Progenitor cell of endocrine pancreas (in vitro differentiated cells): ENCODE data around the gene NGF. TPM values are rescaled to one million over a fixed set of nuclear protein-coding genes. Genes with fewer than 3 reads are reported as not detected.

Experiments
- DNase-seq: peaks from one replicate; pipeline ENCODE4 v3.0.0; 2021; ENCODE audit warnings: low spot score; ENCODE audit not compliant: unreplicated experiment
- H3K27ac Mint-ChIP-seq: 2 replicates; pipeline ENCODE4 v1.8.0; 2021; ENCODE audit warnings: mild to moderate bottlenecking, moderate library complexity, mixed read lengths
- H3K27me3 Mint-ChIP-seq: 2 replicates; pipeline ENCODE4 v1.8.0; 2021; ENCODE audit warnings: mixed read lengths
- H3K36me3 Mint-ChIP-seq: 2 replicates; pipeline ENCODE4 v1.8.0; 2022; ENCODE audit warnings: mixed read lengths; ENCODE audit not compliant: insufficient read depth
- H3K4me1 Mint-ChIP-seq: 2 replicates; pipeline ENCODE4 v1.8.0; 2021; ENCODE audit warnings: low read depth, mixed read lengths
- H3K4me3 Mint-ChIP-seq: 2 replicates; pipeline ENCODE4 v1.8.0; 2021; ENCODE audit warnings: low read depth, mild to moderate bottlenecking, moderate library complexity, mixed read lengths
- H3K9me3 Mint-ChIP-seq: 2 replicates; pipeline ENCODE4 v1.8.0; 2021; ENCODE audit warnings: low read depth, mixed read lengths
- CTCF ChIP-seq: fragments of 200-600 bp; sonication (generic); IDR thresholded peaks from one replicate; pipeline ENCODE4 v1.5.0; 2021; ENCODE audit warnings: antibody characterized with exemption, mild to moderate bottlenecking; ENCODE audit not compliant: unreplicated experiment
- total RNA-seq: library from RNA; stranded (reverse); gene quantifications from 2 replicates; pipeline ENCODE4 v1.2.1, GENCODE V29; 2021

Gene NGF
- total RNA-seq, 1 donor from 2014 or later = 2.2 TPM

- Mint-ChIP-seq H3K36me3 (no peaks in the 10 kb centered on the region), H3K4me1 (no peaks in the 10 kb centered on the region), H3K27ac (no peak overlapping the region), H3K27me3 (no peaks in the 10 kb centered on the region), H3K9me3 (peaks cover 18% of the 10 kb centered on the region), H3K4me3 (no peak overlapping the region)
- no peak for TF ChIP-seq CTCF
- no peak for DNase-seq
These were observed 86.7 kb downstream of the NGF start for GRCh38 chr1:115251340-115251748.

GRCh38 chr1:115246526-115246925 lies 91.5 kb downstream of the NGF start:
- TF ChIP-seq CTCF = no peak
- Mint-ChIP-seq H3K4me1 (no peaks in the 10 kb centered on the region), H3K9me3 (peaks cover 25% of the 10 kb centered on the region), H3K27ac (no peak overlapping the region), H3K4me3 (no peak overlapping the region), H3K27me3 (no peaks in the 10 kb centered on the region), H3K36me3 (no peaks in the 10 kb centered on the region)
- no peak for DNase-seq

DNA sequence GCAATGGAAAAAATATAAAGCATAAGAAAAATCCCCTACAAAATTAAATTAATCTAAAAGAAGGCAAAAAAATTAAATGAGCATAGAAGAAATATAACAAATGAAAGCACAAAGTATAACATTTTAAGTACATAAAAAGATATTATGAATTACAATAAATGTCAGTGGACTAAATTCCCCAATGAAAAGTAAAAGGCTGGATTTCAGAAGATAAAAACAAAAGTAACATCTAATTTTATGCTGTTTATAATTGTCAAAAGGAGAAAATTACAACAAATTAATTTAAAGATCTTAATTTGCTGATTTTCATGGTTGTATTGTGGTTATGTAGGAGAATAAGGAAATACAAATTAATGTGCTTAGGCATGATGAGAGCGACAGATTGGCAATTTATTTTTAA lies 92.8 kb downstream of the NGF start:
- Mint-ChIP-seq H3K4me3 (no peak overlapping the region), H3K9me3 (peaks cover 25% of the 10 kb centered on the region), H3K36me3 (no peaks in the 10 kb centered on the region), H3K4me1 (no peaks in the 10 kb centered on the region), H3K27me3 (no peaks in the 10 kb centered on the region), H3K27ac (no peak overlapping the region)
- DNase-seq = no peak
- no peak for TF ChIP-seq CTCF

DNA sequence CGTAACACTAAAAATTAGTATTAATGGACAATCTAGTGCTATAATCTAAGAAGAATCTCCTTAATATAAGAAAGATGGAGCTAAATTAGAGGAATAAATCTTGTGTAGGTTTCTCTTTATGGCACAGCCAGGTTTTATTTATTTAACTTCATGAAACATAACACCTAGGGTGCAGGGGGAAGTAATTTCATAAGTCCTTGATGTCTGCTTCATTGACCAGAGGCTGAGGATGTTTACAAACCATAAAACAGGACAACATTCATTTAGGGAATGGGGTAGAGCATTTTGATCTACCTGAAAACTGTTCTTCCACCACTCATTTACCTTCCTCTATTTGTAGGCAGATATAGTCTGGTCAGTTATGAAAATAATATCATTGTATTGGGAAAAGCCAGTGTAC lies 95.5 kb downstream of the NGF start:
- H3K4me3 Mint-ChIP-seq = no peak overlapping the region
- no peak for DNase-seq
- peaks cover 5% of the 10 kb centered on the region for H3K4me1 Mint-ChIP-seq
- H3K27me3 Mint-ChIP-seq = no peaks in the 10 kb centered on the region
- H3K9me3 Mint-ChIP-seq = peaks cover 15% of the 10 kb centered on the region
- H3K36me3 Mint-ChIP-seq = peaks cover under 1% of the 10 kb centered on the region
- H3K27ac Mint-ChIP-seq = no peak overlapping the region
- TF ChIP-seq CTCF = no peak

GRCh38 chr1:115241309-115241708 lies 96.7 kb downstream of the NGF start:
- Mint-ChIP-seq H3K27me3 (no peaks in the 10 kb centered on the region), H3K4me1 (peaks cover 6% of the 10 kb centered on the region), H3K27ac (no peak overlapping the region), H3K9me3 (peaks cover 14% of the 10 kb centered on the region), H3K36me3 (peaks cover 2% of the 10 kb centered on the region), H3K4me3 (no peak overlapping the region)
- DNase-seq = no peak
- no peak for TF ChIP-seq CTCF
